Stimulated activated memory B cell treated with anti-CD40 and anti-IgM and Interleukin-4, amounts not matched to agents 10 μg/mL and 1 μg/mL and 100 μg/mL, for 72 hours (primary cell): ENCODE data around the gene ATP12A.
A peak's percentile ranks its signal among the peaks of the same experiment; 100 is the strongest.

Source experiments
- ATAC-seq: fragments of 150-1000 bp; cut with Tn5 transposase; 2 replicates; pipeline ENCODE4 v1.10.0; 2021
- H3K27ac Mint-ChIP-seq: one replicate; pipeline ENCODE4 v1.8.0; 2022; ENCODE audit warnings: mild to moderate bottlenecking, mixed read lengths
- H3K27me3 Mint-ChIP-seq: one replicate; pipeline ENCODE4 v1.8.0; 2022; ENCODE audit warnings: mixed read lengths
- H3K36me3 Mint-ChIP-seq: one replicate; pipeline ENCODE4 v1.8.0; 2022; ENCODE audit warnings: mixed read lengths
- H3K4me1 Mint-ChIP-seq: one replicate; pipeline ENCODE4 v1.8.0; 2022; ENCODE audit warnings: mixed read lengths
- H3K4me3 Mint-ChIP-seq: one replicate; pipeline ENCODE4 v1.8.0; 2022; ENCODE audit warnings: mild to moderate bottlenecking, moderate library complexity, mixed read lengths
- H3K9me3 Mint-ChIP-seq: one replicate; pipeline ENCODE4 v1.8.0; 2022; ENCODE audit warnings: mixed read lengths

The ATP12A gene

DNA sequence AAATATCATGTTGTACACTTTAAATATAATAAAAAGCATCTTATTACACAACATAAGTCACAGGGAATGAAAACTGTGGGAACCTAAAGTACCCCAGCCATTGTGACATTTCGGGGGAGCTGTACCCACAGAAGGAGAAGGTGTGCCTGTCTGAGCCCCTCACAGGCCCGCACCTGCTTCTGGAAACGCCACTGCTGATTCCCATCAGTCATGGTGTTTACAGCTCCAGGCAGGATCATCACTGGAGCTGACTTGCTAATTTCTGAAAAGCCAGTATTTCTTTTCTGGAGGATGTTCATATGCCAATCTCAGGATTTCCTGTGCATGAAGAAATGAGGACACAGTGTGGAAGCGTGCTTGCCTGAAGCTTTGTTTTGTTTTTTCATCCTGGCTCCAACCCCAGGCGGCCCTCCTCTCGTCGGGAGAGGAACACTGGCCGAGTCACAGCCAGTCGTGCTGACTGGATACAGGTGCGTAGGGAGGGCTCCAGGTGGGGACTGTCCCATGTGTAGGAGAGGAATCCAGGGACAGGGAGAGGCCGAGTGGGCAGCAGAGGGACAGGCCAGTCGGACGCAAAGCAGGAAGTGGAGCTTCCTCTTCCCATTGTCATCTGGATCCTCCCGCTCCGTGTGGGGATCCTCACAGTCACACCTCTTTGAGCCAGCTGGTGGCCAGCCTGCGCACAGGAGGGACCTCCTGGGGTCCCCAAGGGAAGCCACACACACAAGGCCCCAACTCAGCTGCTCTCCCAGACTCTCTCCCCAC lies 4.2 kb upstream of the ATP12A start:
- no peak for ATAC-seq
- Mint-ChIP-seq H3K36me3 (no peaks in the 10 kb centered on the region), H3K27ac (no peak overlapping the region), H3K27me3 (peaks cover 86% of the 10 kb centered on the region), H3K4me3 (no peak overlapping the region), H3K4me1 (peaks cover 16% of the 10 kb centered on the region), H3K9me3 (no peaks in the 10 kb centered on the region)

DNA sequence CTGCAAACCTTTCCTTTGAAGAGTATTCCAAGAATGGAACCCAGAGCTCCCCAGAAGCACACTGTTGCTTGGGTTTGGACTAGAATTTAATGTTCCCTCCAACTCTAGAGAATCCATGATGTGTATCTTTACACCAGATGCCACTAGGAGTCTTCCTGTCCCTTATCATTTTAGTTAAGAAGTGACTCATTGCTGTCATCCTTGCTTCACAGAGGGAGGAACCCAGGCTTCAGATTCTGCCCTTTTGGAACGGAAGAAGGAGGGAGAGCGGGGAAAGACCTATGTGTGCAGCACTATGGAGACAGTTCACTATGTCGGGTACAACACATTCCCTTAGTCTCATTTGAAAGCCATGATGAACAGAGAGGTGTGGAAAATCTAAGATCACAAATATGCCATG lies 2.1 kb upstream of the ATP12A start:
- H3K4me3 Mint-ChIP-seq = no peak overlapping the region
- H3K27ac Mint-ChIP-seq = no peak overlapping the region
- peaks cover 3% of the 10 kb centered on the region for H3K9me3 Mint-ChIP-seq
- H3K27me3 Mint-ChIP-seq = peaks cover 87% of the 10 kb centered on the region
- ATAC-seq = no peak
- peaks cover 8% of the 10 kb centered on the region for H3K4me1 Mint-ChIP-seq
- no peaks in the 10 kb centered on the region for H3K36me3 Mint-ChIP-seq

DNA sequence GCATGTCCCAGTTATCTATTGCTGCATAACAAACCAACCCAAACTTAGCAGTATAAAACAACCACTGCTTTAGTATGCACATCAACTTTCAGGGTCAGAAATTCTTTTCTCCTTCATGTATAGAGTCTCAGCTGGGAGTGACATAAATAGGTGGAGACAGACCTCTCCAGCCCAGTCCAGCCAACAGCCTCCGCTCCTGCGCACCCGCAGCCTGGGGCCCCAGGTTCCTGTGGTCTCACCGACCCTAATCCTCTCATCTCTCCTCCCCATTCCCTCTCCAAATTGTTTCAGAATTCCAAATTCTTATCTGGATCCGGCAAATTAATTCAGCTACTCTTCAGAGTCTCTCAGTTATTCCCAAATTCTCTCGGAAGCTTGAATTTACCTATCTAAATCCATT lies 522 bp upstream of the ATP12A start:
- ATAC-seq = no peak
- no peak overlapping the region for H3K27ac Mint-ChIP-seq
- H3K4me1 Mint-ChIP-seq = peaks cover 20% of the 10 kb centered on the region
- H3K36me3 Mint-ChIP-seq = no peaks in the 10 kb centered on the region
- H3K4me3 Mint-ChIP-seq = no peak overlapping the region
- peaks cover 80% of the 10 kb centered on the region for H3K27me3 Mint-ChIP-seq
- peaks cover 3% of the 10 kb centered on the region for H3K9me3 Mint-ChIP-seq

DNA sequence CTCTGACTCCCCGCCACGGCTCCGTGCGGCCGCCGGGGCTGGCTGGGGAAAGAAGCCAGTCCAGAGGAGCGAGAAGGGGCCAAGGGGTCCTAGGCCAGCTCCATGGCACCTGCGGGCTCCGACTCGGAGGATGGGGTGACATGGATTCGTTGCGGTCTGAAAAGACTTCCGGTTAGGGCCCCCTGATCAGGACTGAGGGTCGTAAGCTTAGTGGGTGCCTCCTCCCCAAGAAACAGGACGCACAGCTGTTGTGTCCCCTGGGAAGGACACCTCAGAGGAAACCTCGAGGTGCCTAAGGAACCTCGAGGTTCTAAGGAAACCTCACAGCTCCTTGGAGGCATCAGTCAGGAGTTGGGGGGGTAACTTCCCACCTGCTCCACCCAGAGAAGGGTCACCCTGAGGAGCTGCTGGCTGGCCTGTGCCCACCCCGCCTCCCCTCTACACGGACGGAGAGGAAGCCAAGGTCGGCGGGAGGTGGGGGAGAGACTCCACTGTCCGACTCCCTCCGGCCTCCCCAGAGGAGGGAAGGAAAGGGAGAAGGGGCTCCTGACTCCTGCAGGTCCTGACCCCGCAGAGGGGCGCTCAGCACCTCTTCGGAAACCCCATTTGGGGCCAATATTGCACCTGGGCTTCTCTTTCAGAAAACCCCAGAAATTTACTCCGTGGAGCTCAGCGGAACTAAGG lies 855 bp downstream of the ATP12A start:
- Mint-ChIP-seq H3K27me3 (peaks cover 81% of the 10 kb centered on the region), H3K36me3 (no peaks in the 10 kb centered on the region), H3K4me3 (no peak overlapping the region), H3K4me1 (peaks cover 25% of the 10 kb centered on the region), H3K9me3 (peaks cover 3% of the 10 kb centered on the region), H3K27ac (no peak overlapping the region)
- no peak for ATAC-seq

DNA sequence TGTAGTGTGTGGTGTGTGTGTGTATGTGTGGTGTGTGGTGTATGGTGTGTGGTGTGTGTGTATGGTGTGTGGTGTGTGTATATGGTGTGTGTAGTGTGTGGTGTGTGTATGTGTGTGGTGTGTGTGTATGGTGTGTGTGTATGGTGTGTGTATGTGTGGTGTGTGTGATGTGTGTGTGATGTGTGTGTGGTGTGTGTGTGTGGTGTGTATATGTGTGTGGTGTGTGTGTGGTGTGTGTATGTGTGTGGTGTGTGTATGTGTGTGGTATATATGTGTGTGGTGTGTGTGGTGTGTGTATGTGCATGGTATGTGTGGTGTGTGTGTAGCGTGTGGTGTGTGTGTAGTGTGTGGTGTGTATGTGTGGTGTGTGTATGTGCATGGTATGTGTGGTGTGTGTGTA lies 1.7 kb downstream of the ATP12A start:
- Mint-ChIP-seq H3K27me3 (peaks cover 81% of the 10 kb centered on the region), H3K4me1 (peaks cover 25% of the 10 kb centered on the region), H3K9me3 (peaks cover 3% of the 10 kb centered on the region), H3K27ac (no peak overlapping the region), H3K36me3 (no peaks in the 10 kb centered on the region), H3K4me3 (no peak overlapping the region)
- ATAC-seq = no peak

DNA sequence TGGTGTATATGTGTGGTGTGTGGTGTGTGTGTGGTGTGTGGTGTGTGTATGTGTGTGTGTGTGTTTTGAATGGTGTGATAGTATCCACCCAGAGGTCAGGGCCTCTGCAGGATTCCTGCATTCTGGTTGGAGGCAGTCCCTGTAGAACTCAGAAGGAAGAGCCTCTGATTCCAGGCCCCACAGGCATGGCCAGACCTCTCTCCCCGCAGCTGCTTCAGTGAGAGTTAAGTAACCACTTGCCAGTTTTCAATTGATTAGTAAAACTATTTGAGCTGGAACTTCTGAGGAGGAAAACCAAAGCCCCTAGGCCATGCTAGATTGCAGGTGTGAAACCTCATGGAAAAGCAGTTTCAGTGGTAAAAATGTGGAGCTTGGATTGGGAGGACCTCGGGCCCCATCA lies 2.1 kb downstream of the ATP12A start:
- ATAC-seq = no peak
- Mint-ChIP-seq H3K9me3 (peaks cover 3% of the 10 kb centered on the region), H3K4me1 (peaks cover 25% of the 10 kb centered on the region), H3K36me3 (no peaks in the 10 kb centered on the region), H3K27ac (no peak overlapping the region), H3K4me3 (no peak overlapping the region), H3K27me3 (peaks cover 81% of the 10 kb centered on the region)

DNA sequence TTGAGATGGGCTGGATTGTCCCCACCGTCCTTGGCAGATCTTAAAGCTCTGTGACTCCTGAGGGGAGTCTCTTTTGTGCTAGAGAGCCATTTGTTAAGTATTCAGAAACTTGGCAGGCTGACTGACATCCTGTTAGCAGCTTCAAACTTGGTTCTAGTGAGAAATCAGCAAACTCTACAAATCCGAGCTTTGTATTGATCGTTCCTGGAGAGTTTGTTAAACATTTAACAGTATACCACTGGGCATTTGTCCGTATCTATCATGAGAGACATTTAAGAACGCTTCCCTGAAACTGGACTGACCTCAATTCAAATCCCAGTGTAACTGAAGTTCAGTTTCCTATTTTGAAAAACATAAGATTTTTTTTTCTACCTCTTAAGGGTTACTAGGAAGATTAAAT lies 3.1 kb downstream of the ATP12A start:
- Mint-ChIP-seq H3K36me3 (no peaks in the 10 kb centered on the region), H3K27me3 (peaks cover 76% of the 10 kb centered on the region)

DNA sequence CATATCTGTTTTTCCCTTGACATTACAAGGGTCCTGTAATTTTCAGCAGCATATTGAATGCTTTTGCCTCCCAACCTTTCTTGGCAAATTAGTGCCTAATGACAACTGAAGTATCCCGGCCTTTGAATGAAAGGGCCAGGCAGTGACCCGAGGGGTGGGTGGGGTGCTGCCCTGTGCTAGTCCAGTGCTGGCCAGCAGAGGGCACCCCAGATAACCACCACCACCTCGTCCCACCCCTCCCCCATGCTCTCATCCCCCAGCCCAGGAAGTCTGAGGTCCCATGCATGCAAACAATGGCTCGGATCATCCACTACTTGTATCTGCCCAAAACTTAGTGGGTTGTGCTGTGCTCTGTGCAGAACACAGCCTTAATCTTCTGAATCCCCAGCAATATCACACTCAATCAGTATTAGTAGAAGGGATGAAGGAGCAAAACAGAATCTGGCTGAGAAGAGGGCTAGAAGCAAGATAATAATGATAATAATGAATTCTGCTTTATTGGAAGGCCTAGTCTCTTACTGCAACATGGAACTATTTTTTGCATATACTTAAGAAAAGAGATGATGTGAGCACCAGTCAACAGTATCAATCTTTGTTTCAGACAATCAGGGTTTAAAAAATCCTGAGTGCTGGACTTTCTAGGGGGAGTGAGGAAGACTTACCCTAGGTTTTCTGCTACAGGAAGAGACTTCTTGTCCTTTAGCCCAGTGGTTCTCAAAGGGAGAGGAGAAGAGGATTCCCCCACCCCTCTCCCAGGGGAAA lies 3.8 kb downstream of the ATP12A start:
- peaks cover 3% of the 10 kb centered on the region for H3K9me3 Mint-ChIP-seq
- H3K27me3 Mint-ChIP-seq = peaks cover 69% of the 10 kb centered on the region
- peaks cover 25% of the 10 kb centered on the region for H3K4me1 Mint-ChIP-seq
- H3K36me3 Mint-ChIP-seq = no peaks in the 10 kb centered on the region
- no peak overlapping the region for H3K27ac Mint-ChIP-seq
- peak; percentile 75 for ATAC-seq
- no peak overlapping the region for H3K4me3 Mint-ChIP-seq

More for the DNA sequence above, 3.1 kb downstream of the ATP12A start:
- no peak overlapping the region for H3K4me3 Mint-ChIP-seq
- H3K27ac Mint-ChIP-seq = no peak overlapping the region
- ATAC-seq = no peak
- peaks cover 3% of the 10 kb centered on the region for H3K9me3 Mint-ChIP-seq
- peaks cover 25% of the 10 kb centered on the region for H3K4me1 Mint-ChIP-seq

DNA sequence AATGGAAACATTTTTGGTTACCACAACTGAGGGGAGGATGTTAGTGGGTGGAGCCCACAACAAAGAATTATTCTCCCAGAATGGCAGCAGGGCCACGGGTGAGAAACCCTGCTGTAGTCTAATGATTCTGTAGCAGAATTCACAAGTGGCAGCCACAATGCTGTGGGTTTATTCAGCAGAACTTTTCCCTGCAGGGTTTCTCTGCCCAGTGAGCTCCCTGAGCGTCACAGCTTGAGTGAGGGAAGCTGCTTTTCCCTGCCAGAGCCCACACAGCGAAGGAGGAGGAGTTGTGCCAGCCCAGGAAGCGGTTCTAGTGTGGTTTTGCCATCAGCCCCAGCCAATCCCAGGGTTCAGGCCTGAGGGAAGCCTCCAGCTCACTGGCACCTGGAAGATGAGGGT lies 4.4 kb downstream of the ATP12A start:
- Mint-ChIP-seq H3K4me3 (no peak overlapping the region), H3K36me3 (no peaks in the 10 kb centered on the region), H3K9me3 (peaks cover 3% of the 10 kb centered on the region), H3K27me3 (peaks cover 63% of the 10 kb centered on the region), H3K4me1 (peaks cover 22% of the 10 kb centered on the region), H3K27ac (no peak overlapping the region)
- ATAC-seq = peak; percentile 44

DNA sequence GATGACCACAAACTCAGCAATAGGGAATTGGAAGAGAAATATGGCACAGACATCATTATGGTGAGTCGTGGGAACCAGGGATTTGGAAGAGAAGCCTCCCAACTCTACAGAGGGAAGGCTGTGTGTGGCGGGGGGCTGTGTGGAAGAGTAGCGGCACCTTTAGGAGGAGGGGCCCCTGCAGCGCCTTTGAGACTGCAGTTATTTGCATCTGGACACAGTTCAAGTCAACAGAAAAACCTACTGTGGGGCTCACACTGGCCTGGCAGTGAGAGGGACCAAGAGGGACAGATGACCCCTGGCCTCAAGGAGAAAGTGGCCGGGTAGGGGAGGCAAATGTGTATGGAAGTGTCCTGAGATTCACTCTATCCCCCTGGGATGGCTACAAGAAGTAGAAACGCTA lies 5.1 kb downstream of the ATP12A start:
- Mint-ChIP-seq H3K4me3 (no peak overlapping the region), H3K9me3 (peaks cover 3% of the 10 kb centered on the region), H3K27me3 (peaks cover 62% of the 10 kb centered on the region), H3K36me3 (no peaks in the 10 kb centered on the region), H3K27ac (no peak overlapping the region), H3K4me1 (peaks cover 17% of the 10 kb centered on the region)
- ATAC-seq = no peak

DNA sequence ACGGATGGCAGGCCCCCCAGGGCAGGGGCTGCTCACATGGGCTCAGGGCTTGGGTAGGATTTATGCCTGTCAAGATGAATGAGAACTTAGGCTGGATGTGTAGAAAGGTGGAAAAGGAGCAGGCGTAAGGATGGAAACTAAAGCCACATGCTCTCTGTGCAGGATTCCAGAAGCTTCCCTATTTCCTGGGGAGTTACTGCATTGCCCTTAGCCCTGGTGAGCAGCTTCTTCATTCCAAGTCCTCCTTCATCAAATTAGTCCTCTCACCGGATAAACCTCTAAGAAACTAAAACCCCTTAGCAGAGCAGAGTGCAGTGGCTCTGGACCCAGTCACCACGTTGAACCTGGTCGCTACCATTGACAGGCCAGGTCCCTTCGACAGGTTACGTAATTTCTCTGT lies 7.4 kb downstream of the ATP12A start:
- Mint-ChIP-seq H3K27me3 (peaks cover 62% of the 10 kb centered on the region), H3K9me3 (no peaks in the 10 kb centered on the region), H3K4me1 (peaks cover 17% of the 10 kb centered on the region), H3K4me3 (no peak overlapping the region), H3K36me3 (no peaks in the 10 kb centered on the region), H3K27ac (no peak overlapping the region)
- no peak for ATAC-seq

DNA sequence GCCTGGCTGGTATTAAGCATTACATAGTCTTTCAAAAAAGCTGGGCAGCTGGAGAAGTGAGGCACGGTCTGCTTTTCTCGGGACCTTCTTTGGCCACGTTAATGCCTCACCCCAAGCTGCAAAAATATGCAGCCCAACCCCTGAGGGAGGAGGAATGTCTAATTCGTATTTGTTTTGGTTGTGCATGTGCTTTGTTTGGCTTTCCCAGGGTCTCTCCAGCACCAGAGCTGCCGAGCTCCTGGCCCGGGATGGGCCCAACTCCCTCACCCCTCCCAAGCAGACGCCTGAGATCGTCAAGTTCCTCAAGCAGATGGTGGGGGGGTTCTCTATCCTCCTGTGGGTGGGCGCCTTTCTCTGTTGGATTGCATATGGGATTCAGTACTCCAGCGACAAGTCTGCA lies 7.9 kb downstream of the ATP12A start:
- Mint-ChIP-seq H3K9me3 (no peaks in the 10 kb centered on the region), H3K4me1 (peaks cover 17% of the 10 kb centered on the region), H3K36me3 (no peaks in the 10 kb centered on the region), H3K4me3 (no peak overlapping the region), H3K27ac (no peak overlapping the region), H3K27me3 (peaks cover 64% of the 10 kb centered on the region)
- no peak for ATAC-seq

DNA sequence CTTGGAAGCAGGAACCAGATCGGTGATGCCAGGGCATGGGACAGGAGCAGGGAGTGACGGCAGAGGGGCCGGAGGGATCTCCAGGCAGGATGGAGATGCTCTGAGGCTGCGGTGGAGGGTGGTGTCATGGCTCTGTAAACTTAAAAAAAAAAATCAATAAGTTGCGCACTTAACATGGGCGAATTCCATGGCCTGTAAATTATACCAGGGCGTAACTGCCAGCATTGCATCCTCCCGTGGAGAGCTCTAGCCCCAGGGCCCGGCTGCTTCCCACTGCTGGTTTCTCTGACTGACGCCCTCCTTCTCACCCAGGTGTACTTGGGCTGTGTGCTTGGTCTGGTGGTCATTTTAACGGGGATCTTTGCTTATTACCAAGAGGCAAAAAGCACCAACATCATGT lies 8.7 kb downstream of the ATP12A start:
- no peak for ATAC-seq
- Mint-ChIP-seq H3K36me3 (no peaks in the 10 kb centered on the region), H3K27me3 (peaks cover 73% of the 10 kb centered on the region), H3K9me3 (no peaks in the 10 kb centered on the region), H3K4me1 (peaks cover 16% of the 10 kb centered on the region), H3K27ac (no peak overlapping the region), H3K4me3 (no peak overlapping the region)

DNA sequence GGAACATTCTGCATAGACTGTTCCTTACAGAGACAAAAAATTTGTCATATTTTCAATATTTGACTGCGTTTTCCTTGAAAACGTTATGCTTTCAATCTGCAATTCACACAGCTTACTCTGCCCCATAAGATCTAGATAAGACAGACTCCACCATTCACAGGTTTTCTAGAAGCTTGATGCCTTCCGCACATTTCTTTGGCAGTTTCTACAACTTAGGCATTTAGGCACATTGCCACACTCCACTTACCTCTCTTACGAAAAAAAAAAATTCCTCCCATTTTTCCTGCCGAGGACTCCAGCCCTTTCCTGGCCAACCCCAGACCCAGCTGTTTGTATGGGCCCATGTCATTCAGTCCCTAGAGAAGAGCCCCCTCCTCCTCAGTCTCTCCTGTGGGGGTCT lies 11.2 kb downstream of the ATP12A start:
- Mint-ChIP-seq H3K9me3 (no peaks in the 10 kb centered on the region), H3K4me3 (no peak overlapping the region), H3K27ac (no peak overlapping the region), H3K4me1 (peaks cover 7% of the 10 kb centered on the region), H3K27me3 (peaks cover 71% of the 10 kb centered on the region), H3K36me3 (no peaks in the 10 kb centered on the region)
- no peak for ATAC-seq

DNA sequence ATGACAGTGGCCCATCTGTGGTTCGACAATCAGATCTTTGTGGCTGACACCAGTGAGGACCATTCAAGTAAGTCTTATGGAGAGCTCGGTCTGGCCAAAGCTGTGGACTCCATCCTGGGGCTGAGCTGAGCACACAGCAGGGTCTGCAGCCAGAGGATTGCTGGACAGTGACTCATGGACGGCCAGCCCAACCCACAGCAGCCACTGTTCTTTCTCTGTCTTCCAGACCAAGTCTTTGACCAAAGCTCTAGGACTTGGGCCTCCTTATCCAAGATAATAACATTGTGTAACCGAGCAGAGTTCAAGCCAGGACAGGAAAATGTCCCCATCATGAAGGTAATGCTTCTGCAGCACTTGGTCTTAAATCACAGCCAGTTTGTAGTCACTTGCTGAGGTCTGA lies 12.4 kb downstream of the ATP12A start:
- Mint-ChIP-seq H3K27ac (no peak overlapping the region), H3K4me1 (peaks cover 7% of the 10 kb centered on the region), H3K27me3 (peaks cover 60% of the 10 kb centered on the region), H3K36me3 (no peaks in the 10 kb centered on the region), H3K9me3 (no peaks in the 10 kb centered on the region), H3K4me3 (no peak overlapping the region)
- no peak for ATAC-seq
